DMS114 treated with DMSO at 0.1 percent for 48 hours (cell line): ENCODE data around the gene DYNLL2.
"Not testable (repeated sequence)": the region's sequence is repeated elsewhere in the genome, so short reads cannot be mapped to it uniquely, and the experiment has no call there.

Source experiments
- DNase-seq: peaks from one replicate; lab custom pipeline; 2025; ENCODE audit not compliant: unreplicated experiment; lab: John Stamatoyannopoulos, UW

Gene DYNLL2

GRCh38 chr17:58066401-58066800, 16.8 kb upstream of the DYNLL2 start:
- no peak for DNase-seq

DNA sequence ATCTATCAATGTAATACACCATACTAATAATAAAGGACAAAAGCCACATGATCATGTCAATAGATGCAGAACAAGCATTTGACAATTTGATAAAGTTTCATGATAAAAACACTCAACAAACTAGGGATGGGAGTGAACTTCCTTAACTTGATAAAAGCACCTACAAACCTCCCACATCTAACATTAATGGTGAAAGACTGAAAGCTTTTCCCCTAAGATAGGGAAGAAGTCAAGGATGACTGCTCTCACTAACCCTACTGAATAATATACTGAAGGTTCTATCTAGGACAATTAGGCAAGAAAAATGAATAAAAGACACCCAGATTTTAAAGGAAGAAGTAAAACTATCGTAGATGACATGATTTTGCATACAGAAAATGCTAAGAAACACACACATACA, 10.4 kb upstream of the DYNLL2 start:
- DNase-seq = no peak

GRCh38 chr17:58073266-58073665, 10.0 kb upstream of the DYNLL2 start:
- not testable (repeated sequence) for DNase-seq

- DNase-seq = not testable (repeated sequence)
These were observed 8.8 kb upstream of the DYNLL2 start for GRCh38 chr17:58074406-58074805.

- DNase-seq = no peak
These were observed 3.8 kb upstream of the DYNLL2 start for GRCh38 chr17:58079300-58080033.

DNA sequence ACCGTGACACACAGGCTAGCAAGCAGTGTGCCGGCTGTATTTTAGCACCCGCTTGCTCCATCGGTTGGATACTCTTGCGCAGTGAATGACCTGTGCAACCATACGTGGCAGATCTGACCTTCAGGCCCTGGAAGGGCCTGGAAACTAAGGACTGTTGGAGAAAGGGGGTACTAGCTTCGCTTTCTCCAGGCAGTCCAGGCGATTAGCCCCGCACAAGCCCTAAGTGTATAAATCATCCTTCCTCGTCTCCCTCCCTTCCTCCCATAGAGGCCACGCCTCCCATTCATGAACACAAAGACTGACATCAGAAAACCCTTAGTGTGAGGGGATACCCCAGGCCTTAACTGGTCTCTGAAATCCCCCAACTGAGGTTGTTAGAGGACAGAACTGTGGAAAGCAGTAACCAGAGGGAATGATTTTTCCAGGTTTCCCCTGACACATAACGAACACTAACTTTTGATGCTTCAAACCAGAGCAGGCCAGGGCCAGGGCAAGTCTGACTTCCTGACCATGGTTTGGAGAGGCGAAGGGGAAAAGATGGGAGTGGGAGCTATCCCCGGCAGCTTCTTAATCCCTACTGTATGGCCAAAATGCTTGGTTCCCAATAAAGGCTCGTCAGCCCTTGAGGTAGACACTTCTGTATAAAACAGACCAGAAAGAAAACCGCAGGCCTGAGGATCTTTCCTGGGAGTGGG, 1.4 kb upstream of the DYNLL2 start:
- no peak for DNase-seq

DNA sequence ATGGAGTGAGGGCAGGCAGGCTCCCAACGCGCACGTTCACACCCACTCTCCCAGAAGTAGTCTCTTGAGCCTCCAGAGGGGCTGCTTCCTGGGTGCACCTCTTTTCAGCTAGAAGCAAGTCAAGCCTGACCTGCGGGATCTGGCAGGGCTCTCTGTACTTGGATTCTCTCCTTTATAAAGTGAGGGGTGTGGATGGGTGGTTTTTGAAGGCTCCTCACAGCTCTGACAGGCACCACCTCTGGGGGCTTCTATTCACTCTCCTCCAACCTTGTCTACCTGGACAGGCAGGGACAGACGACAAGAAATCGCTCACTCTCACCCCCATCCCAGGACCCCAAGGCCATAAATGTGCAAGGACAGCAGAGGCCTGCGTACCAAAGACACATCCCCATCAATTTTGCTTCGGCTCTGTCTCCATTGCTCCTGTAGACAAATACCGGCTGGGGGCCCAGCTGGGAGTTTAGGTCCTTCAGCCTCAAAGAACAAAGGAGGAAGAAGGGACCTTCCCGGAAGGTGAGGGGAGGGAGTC, 814 bp upstream of the DYNLL2 start:
- no peak for DNase-seq

GRCh38 chr17:58083491-58084316, 485 bp downstream of the DYNLL2 start:
- DNase-seq = no peak

GRCh38 chr17:58084317-58084981, 1.2 kb downstream of the DYNLL2 start:
- no peak for DNase-seq

DNA sequence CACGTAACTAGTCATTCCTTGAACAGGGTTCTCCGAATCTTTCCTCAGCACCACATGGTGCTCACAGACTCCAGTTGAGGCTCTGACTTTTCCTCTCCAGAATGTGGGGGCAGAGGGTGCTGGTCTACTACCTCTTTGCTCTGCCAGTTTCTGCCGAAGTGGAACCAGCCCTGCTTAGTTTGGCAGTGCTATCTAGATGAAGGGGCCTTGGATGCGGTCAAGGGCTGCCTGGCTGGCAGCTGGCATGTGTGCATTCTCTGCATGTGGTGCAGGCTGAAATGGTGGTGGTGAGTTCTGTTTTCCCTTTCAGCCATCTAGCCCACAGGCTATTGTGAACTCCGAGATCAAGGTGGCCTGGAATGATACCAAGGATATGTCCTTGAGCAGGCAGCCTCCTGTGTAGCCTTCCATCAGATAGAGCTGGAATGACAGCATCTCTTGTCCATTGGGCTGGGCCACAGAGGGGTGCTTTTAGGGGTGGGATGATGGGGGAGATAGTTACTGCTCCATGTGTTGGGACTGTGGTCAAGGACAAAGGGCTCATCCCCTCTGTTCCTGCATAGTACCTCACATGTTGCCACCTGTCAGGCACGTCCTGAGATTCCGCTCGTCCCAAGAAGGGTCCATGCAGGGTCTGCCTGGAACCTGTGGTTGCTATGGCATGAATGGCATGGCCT, 2.0 kb downstream of the DYNLL2 start:
- no peak for DNase-seq

DNA sequence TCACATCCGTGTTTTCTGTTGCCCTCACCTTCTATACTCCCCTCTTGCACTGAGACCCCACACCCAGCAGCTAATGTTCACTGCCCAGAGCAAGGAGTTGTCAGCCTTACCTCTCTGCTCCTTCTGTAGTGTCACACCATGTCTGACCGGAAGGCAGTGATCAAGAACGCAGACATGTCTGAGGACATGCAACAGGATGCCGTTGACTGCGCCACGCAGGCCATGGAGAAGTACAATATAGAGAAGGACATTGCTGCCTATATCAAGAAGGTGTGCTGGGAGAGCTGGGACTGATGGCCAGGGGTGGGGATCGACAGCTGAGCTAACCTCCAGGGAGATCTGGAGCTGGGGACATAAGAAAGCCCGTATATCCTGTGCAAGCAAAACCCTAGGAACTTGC, 3.7 kb downstream of the DYNLL2 start:
- no peak for DNase-seq

DNA sequence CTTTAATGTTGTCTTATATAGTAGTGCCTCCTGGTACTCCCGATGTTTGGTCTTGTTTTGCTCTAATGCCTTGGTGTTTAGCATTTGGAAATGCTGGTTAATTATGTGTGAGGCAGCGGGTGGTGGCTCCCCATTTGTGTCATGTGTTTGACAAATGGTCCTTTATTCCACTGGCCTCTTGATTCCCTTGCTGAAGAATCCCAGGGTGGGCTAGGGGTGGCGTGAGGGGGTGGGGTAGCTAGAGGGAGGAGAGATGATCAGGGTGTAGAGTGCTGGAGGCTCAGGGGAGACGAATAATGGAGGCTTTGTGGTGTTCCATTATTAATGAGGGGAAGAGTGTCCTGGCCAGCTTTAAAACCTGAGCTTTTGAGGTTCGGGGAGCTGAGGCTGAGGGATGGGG, 5.4 kb downstream of the DYNLL2 start:
- DNase-seq = no peak

- no peak for DNase-seq
These were observed 5.9 kb downstream of the DYNLL2 start for GRCh38 chr17:58089111-58089510.

- no peak for DNase-seq
These were observed 7.9 kb downstream of the DYNLL2 start for GRCh38 chr17:58091024-58091567.

DNA sequence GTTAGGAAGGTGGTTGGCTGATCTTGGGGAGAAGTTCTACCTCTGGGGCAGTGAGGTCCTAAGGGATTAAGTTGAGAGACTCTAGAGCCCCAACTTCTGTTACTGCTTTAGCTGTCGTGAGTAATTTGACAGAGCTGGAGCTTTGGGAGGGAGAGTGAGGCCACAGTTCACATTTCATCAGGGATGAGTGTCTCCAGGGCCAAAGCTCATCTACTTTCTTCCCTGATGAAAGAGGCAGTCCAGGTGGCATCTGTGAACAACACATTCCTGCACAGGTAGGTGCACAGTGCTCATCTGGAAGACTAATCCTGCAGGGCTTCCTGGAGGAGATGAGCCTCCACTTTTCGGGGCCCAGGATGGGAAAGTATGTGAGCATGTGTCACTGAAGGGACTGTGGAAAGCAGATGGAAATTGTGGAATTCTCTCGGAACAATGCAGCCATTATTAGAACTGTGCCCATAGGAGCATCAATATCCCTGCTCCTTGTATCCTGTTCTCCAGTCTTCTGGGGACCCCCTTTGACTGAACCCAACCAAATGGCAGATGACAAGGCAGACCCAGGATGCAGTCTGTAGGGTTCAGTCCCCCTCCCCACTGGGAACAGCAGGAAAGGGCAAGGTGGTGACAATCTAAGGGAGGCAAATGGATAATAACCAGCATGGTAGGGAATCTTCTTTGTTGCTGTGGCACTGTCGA, 9.0 kb downstream of the DYNLL2 start:
- DNase-seq = no peak

DNA sequence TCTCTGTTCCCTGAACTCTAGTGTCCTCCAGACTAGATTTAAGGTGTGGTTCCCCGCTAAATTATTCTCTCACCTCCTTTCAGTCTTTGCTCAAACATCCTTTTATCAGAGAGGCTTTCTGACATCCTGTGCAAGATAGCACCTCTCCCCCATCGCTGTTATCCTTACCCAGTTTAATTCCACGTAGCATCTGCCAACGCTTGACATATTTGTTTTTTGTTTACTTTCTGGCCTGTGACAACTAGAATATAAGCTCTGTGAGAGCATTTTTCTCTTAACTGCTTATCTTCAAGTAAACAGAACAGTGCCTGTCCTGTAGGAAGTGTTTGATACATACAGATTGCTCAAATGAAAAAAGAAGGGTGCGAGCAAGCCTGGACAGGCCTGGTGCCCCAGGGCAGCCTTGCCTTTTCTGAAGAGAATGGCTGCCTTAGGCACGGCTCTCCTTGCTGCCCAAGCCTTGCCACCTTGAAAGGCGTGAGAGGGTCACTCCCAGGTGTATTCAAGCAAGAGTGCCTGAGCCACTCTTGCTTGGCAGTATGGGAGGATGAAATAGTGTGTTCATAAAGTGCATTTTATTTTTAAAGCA, 9.7 kb downstream of the DYNLL2 start:
- no peak for DNase-seq

- DNase-seq = no peak
These were observed 10.9 kb downstream of the DYNLL2 start for GRCh38 chr17:58094118-58094517.

DNA sequence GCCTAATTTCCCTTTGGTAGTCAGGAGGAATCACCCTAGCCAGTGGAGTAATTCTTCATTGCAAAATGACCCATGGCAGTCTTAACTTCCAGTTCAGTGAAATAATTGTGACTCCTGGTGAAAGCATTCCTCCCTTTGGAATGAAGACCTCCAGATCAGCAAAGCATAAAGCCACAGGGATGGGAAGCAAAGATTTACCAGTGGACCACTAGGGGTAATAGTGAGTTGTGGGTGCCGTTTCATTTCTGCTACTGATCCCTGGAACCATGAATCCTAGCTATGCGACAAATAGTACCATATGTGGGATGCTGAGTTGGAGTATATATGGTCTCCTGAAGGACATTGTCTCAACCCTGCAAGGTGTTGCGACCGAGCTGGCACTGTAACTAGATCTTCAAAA, 13.7 kb downstream of the DYNLL2 start:
- no peak for DNase-seq

DNA sequence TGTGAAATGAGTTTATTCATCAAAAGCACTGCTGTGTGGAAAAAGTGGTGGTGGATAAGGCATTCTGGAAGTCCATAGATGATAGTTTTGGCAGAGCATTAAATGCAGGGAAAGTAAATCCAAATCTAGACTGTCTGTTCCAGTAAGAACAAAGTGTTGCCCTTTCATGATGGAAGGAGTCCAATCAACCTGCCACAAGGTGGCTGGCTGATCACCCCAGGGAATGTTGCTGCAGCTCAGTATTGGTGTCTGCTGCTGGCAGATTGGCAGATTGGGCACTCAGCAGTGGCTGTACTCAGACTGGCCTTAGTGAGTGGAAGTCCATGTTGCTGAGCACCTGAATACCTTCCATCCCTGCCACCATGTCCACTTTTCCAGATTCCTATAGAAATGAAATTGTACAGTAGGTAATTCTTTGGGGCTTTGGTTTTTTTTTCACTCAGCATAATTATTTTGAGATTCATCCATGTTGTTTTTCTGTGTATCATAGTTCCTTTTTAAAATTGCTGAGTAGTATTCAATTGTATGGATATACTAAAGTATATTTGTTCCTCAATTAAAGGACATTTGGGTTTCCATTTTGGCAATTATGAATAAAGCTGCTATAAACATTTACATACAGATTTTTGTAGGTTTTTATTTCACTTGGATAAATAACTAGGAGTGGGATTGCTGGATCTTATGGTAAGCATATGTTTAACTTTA, 14.3 kb downstream of the DYNLL2 start:
- no peak for DNase-seq
